Astrocyte of the hippocampus (primary cell): ENCODE results near the gene RPRD1A.
"Not testable (repeated sequence)": the region's sequence is repeated elsewhere in the genome, so short reads cannot be mapped to it uniquely, and the experiment has no call there.

ENCODE experiments used
- DNase-seq: peaks from one replicate; pipeline ENCODE4 v3.0.0; 2011; ENCODE audit warnings: low read depth, low spot score

RPRD1A gene

DNA sequence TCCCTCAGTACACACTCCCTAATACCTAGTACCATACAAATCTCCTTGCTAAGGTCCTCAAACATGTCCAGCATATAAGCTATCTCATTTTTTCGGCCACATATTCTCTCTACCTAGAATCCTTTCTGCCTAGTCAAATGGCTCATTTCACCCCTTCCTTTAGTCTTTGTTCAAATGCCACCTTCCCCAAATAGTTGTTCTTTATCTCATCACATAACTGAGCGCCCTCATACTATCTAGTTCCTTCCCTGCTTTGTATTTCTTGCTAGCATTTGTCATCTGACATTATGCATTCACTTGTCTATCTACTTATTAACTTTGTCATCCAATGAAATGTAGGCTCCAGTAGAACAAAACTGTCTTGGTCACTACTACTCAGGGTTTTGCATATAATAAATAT, 35.5 kb downstream of the RPRD1A start:
- DNase-seq: no peak

DNA sequence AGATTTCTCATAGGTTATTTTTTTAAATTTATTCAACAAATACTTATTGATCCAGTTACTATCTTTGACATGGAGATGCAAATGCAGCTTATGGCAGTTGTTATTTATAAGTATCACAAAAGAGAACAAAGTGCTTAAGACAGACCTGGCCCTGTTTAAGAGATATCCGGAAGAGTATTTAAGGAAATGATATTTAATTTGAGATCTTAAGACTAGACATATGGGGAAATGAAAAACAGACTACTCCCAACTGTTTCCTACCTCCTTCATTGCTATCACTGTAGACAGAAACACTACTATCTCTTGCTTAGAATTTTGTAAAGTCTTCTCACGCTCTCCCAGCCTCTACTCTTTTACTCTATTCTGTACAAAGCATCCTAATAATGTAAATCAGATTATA, 36.0 kb downstream of the RPRD1A start:
- DNase-seq: no peak

DNA sequence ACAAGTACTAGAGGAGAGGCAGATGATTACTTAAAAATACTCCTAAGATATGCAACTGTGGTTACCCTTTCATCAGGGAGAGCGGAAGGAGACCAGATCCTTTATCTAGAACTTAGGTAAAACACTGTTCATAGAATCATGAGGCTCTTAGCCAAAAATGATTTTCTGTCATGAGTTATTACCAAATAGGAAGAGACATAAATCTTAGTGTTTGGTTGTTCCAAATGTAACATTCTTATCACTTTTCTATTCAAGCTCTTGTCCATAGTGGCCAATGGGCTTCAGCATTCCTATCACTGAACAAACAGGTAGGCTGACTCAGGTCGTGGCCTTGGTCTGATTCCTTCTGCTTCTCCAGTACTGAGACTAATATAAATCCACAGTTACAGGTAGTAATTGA, 38.5 kb downstream of the RPRD1A start:
- no peak for DNase-seq

- no peak for DNase-seq
Measured at GRCh38 chr18:36025025-36025424, 42.3 kb downstream of the RPRD1A start.

GRCh38 chr18:36024241-36024640, 43.1 kb downstream of the RPRD1A start:
- not testable (repeated sequence) for DNase-seq

DNA sequence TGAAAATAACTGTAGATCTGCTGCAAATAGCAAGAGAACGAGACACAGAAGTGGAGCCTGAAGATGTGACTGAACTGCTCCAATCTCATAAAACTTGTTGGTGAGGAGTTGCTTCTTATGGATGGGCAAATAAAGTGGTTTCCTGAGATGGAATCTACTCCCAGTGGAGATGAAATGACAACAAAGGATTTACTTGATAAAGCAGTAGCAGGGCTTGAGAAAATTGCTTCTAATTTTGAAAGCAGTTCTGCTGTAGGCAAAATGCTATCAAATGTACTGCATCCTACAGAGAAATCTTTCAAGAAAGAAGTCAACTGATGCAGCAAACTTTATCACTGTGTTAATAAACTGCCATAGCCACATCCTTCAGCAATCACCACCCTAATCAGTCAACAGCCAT, 44.0 kb downstream of the RPRD1A start:
- no peak for DNase-seq

- DNase-seq: no peak
Measured at GRCh38 chr18:36020174-36020711, 47.1 kb downstream of the RPRD1A start.

- no peak for DNase-seq
Measured at GRCh38 chr18:36017232-36017631, 50.1 kb downstream of the RPRD1A start.

DNA sequence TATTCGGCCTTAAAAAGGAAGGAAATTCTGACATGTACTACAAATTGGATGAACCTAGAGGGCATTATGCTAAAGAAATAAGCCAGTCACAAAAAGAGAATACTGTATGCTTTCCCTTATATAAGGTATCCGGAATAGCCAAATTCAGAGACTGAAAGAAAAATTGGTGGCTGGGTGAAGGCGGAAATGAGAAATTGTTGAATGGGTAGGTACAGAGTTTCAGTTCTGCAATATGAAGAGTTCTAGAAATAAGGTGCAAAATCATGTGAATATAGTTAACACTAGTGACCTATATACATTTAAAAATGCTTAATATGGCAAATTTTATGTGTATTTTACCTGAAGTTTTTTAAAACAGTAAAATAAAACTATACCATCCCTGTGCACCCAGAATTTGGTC, 51.7 kb downstream of the RPRD1A start:
- DNase-seq: no peak

DNA sequence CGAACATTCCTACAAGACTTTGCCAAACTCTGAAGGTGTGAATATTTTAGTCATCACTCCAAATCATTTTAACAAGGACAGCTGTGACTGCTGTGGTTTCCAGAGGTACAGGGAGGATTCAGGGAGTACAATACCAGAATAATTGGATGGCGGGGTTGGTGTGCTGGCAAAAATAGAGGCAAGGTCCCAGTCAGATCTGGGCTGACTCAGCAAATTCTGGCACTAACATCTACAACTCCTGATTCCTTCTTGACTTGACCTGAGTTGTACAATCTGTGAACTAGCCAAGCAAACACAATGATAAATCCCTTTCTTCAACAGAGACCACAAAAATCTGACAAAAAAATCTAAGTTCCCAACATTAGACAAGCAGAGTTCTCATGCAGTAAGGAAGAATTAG, 54.5 kb downstream of the RPRD1A start:
- DNase-seq: peak; percentile 80

DNA sequence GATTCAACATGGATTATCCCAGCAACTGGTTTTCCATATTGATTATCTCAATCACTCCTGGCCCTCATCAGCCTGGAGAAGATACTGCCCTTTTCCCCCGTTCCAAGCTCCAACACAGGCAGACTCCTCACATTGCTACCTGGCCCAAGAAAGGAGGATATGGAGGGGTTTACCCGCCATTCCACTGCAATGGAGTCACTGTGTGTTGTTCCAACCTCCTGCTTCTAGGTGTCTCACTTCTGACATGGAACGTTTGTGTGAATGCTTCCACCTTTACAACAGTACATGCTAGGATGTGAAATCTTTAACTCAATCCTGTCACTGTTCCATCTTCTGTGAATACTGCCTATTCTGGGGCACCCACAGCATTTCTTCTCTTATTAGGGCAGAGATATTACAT, 58.1 kb downstream of the RPRD1A start:
- DNase-seq: no peak

- DNase-seq: no peak
Measured at GRCh38 chr18:36006997-36007396, 60.4 kb downstream of the RPRD1A start.

DNA sequence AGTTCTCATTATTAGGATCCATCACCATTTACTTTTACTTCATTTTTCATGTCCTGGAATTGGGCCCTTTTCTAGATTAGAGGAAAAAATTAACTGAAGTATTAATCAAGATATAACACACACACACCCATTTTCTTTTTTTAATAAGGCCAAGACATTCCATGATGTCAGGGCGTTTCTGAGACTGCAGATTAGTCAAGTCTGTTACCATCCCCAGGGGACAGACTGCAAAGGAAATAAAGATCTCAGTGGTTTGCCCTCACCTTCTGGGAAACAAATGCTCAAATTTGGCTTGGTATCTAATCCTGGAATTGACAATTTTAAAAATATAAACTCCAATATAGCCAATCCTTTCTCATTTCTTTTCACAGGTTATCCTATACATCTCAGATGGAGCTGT, 67.4 kb downstream of the RPRD1A start:
- no peak for DNase-seq

DNA sequence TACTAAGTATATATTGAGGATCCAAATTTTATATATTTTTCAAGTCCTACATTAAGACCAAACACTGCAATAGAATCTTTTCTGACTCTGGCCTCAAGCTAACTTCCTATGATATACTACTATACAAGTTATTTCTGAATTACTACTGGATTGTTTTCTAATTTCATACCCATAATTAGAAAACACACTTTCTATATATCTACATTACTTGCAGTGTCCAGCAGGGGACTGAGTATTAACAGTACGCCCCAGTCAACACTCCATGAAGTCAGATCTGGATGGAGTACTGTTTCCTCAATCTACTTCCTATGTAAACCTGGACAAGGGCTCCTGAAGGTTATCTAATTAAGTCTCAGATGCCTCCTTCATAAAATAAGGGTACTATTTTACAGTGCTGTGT, 68.4 kb downstream of the RPRD1A start:
- DNase-seq: no peak

DNA sequence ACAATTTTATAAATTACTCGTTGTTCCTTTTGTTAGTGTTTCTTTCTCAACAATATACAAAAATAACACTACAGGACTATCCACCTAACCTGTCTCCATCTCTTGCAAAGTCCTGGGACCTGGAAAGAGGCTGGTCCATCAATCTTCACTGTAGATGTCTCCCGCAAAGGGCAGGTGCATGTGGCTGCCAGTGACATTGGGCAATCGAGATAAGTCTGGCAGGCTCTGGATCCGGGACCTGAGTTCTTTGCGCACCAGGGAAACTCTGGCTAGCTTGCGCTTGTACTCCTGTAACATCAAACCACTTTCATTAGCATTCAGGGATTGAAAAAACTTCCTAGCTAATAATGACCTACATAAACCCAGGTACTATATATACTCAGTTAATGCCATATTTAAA, 74.3 kb downstream of the RPRD1A start:
- no peak for DNase-seq

DNA sequence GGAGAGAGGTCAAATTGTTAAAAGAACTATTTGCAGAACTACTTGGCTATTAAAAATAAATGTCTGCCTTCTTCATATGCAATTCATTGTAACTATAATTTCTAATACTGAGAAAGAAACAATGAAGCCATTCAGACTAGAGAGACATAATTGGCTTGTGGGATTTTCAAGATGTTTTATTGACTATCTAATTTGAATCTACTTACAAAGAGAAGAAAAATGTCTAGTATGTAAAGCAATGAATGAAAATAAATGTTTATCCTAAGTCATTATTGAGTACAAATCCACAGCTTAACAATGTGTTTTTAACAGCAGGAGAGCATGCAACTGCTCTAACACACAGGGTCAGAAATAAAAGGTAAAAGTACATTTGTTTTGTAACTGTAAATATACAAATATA, 75.7 kb downstream of the RPRD1A start:
- DNase-seq: no peak

DNA sequence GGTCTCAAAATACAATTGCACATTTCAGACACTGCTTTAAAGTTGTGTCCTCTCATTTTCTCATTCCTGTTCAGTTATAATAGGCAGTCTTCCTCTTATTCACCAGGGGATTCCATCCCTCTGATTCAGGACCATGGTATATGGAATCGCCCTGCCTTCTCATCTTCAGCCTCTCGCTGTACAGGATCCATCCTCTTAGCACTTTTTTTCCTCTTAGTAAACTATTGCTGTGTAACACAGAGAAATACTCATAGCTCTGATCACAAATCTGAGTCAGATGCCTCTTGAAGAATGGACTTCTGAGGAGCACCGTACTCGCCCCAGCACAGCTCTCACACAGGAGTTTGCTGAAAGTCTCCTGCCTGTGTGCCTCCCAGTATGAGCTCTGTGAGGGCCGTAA, 83.5 kb downstream of the RPRD1A start:
- DNase-seq: peak; percentile 37

DNA sequence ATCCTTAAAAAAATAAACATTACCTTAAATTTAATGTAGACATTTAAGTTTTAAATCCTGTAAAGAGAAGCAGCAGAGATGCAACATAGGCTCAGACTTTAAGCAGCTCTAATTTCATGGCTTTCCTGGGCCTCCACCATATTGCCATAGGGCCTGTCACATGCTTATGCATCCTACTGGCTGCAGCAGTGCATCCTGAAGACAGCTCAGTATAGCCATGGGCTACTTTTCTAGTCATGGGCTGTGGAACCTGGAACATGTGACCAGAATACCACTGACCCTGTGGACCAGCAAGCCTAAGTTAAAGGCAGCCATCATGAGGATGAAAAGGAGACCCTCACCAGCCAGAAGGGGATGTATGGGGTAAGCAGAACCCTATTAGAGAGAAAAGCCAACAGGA, 84.2 kb downstream of the RPRD1A start:
- no peak for DNase-seq

DNA sequence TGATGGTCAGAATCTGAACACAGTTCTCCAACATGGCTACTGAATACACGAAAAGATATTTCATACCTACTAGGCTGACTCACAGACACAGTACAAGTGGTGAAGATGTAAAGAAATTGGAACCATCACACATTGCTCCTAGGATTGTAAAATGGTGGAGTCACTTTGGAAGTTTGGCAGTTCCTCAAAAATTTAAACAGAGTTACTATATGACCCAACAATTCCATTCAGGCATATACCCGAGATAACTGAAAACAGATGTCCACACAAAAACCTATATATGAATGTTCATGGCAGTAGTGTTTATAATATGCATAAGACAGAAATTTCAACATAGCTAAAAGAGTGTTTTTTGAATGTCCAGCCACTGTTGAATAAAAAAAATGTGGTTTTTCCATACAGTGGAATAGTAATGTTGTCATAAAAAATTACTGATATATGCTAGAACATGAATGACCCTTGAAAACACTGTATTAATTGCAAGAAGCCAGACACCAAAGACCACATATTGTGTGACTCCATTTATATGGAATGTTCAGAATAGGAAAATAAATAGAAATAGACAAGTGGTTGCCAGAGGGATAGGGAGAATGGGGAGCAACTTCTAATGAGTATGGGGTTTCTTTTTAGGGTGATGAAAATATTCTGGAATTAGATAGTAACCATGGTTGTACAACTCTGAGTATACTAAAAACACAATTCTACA, 84.8 kb downstream of the RPRD1A start:
- peak; percentile 36 for DNase-seq

- no peak for DNase-seq
Measured at GRCh38 chr18:35979112-35979511, 88.2 kb downstream of the RPRD1A start.

GRCh38 chr18:35974181-35974580, 93.2 kb downstream of the RPRD1A start:
- DNase-seq: no peak

DNA sequence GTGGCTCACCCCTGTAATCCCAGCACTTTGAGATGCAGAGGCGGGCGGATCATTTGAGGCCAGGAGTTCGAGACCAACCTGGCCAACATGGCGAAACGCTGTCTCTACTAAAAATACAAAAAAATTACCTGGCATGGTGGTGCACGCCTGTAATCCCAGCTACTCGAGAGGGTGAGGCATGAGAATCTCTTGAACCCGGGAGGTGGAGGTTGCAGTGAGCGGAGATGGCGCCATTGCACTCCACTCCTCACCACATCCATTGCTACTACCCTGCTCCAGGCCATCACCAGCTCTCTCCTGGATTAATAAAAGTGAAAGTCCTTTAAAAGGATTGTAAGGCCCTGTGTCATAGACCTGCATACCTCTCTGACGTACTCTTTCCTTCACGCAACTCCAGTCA, 93.7 kb downstream of the RPRD1A start:
- DNase-seq: no peak

- DNase-seq: peak; percentile 98
Measured at GRCh38 chr18:35972197-35973000, 95.0 kb downstream of the RPRD1A start, which contains the start of gene RMP24. TSS of gene RMP24 (plus strand) at chr18:35972679.
